H1 (cell line): ENCODE data around the gene ZBTB40. TPM values are rescaled to one million over a fixed set of nuclear protein-coding genes. Genes with fewer than 3 reads are reported as not detected.
A peak's percentile ranks its signal among the peaks of the same experiment; 100 is the strongest.

ENCODE experiments used
- CTCF ChIA-PET: fragments of 300-600 bp; sonication (Branson Sonifier 250); formaldehyde crosslinking; loops from one replicate; lab custom pipeline; 2021; ENCODE audit not compliant: partially characterized antibody; lab: Charles Lee
- POLR2A ChIA-PET: fragments of 300-600 bp; sonication (Branson Sonifier 250); formaldehyde crosslinking; loops from one replicate; lab custom pipeline; 2021; ENCODE audit warnings: inconsistent platforms; ENCODE audit not compliant: partially characterized antibody; lab: Charles Lee
- DNase-seq, 2 experiments: peaks; one replicate each; pipeline versions ENCODE4 v3.0.0 to v3.0.0-alpha.2; 2010 to 2022; ENCODE audit warnings: low spot score in 2 of 2, low read depth in 1 of 2, mixed read lengths in 1 of 2
- FAIRE-seq: peaks from 2 replicates; lab custom pipeline; 2011; peaks lifted over from hg19 to GRCh38; lab: Jason Lieb, UNC
- H2AFZ ChIP-seq: 2 replicates; pipeline ENCODE4 v1.8.1; 2012; ENCODE audit warnings: low read length, inconsistent platforms
- H2AK5ac ChIP-seq: 2 replicates; pipeline ENCODE4 v1.6.1; 2013; ENCODE audit warnings: low read depth, low read length
- H2BK120ac ChIP-seq: replicated peaks from 2 replicates; pipeline ENCODE3; 2013; ENCODE audit warnings: low read depth, low read length, inconsistent platforms
- H2BK12ac ChIP-seq: 2 replicates; pipeline ENCODE4 v1.6.1; 2013; ENCODE audit warnings: low read depth, low read length
- H2BK15ac ChIP-seq: 2 replicates; pipeline ENCODE4 v1.6.1; 2013; ENCODE audit warnings: low read length
- H2BK20ac ChIP-seq: 2 replicates; pipeline ENCODE4 v1.6.1; 2013; ENCODE audit warnings: low read length
- H2BK5ac ChIP-seq: 2 replicates; pipeline ENCODE4 v1.6.1; 2013; ENCODE audit warnings: low read depth, low read length
- H3K14ac ChIP-seq: 2 replicates; pipeline ENCODE4 v1.6.1; 2013; ENCODE audit warnings: inconsistent platforms; ENCODE audit not compliant: insufficient read length
- H3K18ac ChIP-seq: 2 replicates; pipeline ENCODE4 v1.6.1; 2013; ENCODE audit warnings: low read length; ENCODE audit errors: extremely low read depth
- H3K23ac ChIP-seq: 2 replicates; pipeline ENCODE4 v1.6.1; 2013; ENCODE audit warnings: inconsistent platforms; ENCODE audit not compliant: insufficient read length
- H3K23me2 ChIP-seq: 2 replicates; pipeline ENCODE4 v1.6.1; 2013; ENCODE audit warnings: low read depth, low read length
- H3K27ac ChIP-seq: 2 replicates; pipeline ENCODE4 v1.6.1; 2011; ENCODE audit warnings: low read depth, low read length, inconsistent platforms
- H3K27me3 ChIP-seq, 4 experiments: replicated peaks in 1 of 4; 1 replicate in 1 of 4; 2 replicates in 3 of 4; pipeline versions ENCODE4 v1.6.1 to v1.8.1; 2011 to 2013; ENCODE audit warnings: low read length in 3 of 4, mild to moderate bottlenecking in 3 of 4, inconsistent platforms in 2 of 4, mixed read lengths in 2 of 4, moderate library complexity in 1 of 4; ENCODE audit not compliant: control insufficient read depth in 3 of 4, insufficient read depth in 3 of 4; ENCODE audit errors: extremely low read depth in 1 of 4
- H3K36me3 ChIP-seq, 4 experiments: 2 replicates each; pipeline versions ENCODE4 v1.6.1 to v1.8.1; 2011 to 2013; ENCODE audit warnings: mild to moderate bottlenecking in 4 of 4, low read length in 3 of 4, moderate library complexity in 2 of 4, control low read depth in 1 of 4, inconsistent platforms in 1 of 4; ENCODE audit not compliant: insufficient read depth in 4 of 4, control insufficient read depth in 2 of 4
- H3K4ac ChIP-seq: replicated peaks from 2 replicates; pipeline ENCODE3; 2013; ENCODE audit warnings: low read length, low read depth, mixed read lengths, inconsistent platforms; ENCODE audit not compliant: insufficient read length
- H3K4me1 ChIP-seq, 4 experiments: replicated peaks in 1 of 4; 1 replicate in 1 of 4; 2 replicates in 3 of 4; pipeline versions ENCODE4 v1.6.1 to v1.8.1; 2011 to 2013; ENCODE audit warnings: low read length in 3 of 4, inconsistent platforms in 2 of 4, mixed read lengths in 1 of 4; ENCODE audit not compliant: insufficient read depth in 4 of 4, control insufficient read depth in 3 of 4
- H3K4me2 ChIP-seq, 2 experiments: 2 replicates each; pipeline versions ENCODE4 v1.6.1 to v1.8.1; 2011 to 2013; ENCODE audit warnings: low read depth in 2 of 2, low read length in 2 of 2, control low read depth in 1 of 2, inconsistent platforms in 1 of 2, mild to moderate bottlenecking in 1 of 2; ENCODE audit not compliant: insufficient read depth in 1 of 2
- H3K4me3 ChIP-seq, 4 experiments: fragments of 200-600, 300-600 bp in 1 of 4; sonication (generic), shearing (Covaris generic), sonication (Bioruptor Twin) in 1 of 4; 2 replicates each; pipeline versions ENCODE4 v1.5.1 to v1.8.1; 2011 to 2016; ENCODE audit warnings: low read length in 4 of 4, low read depth in 3 of 4, control low read depth in 2 of 4, inconsistent platforms in 2 of 4, mild to moderate bottlenecking in 2 of 4, mixed read lengths in 1 of 4, moderate library complexity in 1 of 4; ENCODE audit not compliant: insufficient read depth in 2 of 4; ENCODE audit errors: extremely low read depth in 1 of 4
- H3K56ac ChIP-seq: replicated peaks from 2 replicates; pipeline ENCODE3; 2013; ENCODE audit warnings: low read depth, mild to moderate bottlenecking, mixed read lengths, low read length, inconsistent platforms; ENCODE audit not compliant: insufficient read length
- H3K79me1 ChIP-seq: 2 replicates; pipeline ENCODE4 v1.6.1; 2013; ENCODE audit warnings: low read depth, low read length, control low read depth
- H3K79me2 ChIP-seq, 2 experiments: 2 replicates each; pipeline versions ENCODE4 v1.6.1 to v1.8.1; 2012 to 2013; ENCODE audit warnings: low read length in 2 of 2, mild to moderate bottlenecking in 2 of 2, inconsistent platforms in 1 of 2; ENCODE audit not compliant: insufficient read depth in 2 of 2, control insufficient read depth in 1 of 2
- H3K9ac ChIP-seq, 4 experiments: replicated peaks in 1 of 4; 1 replicate in 1 of 4; 2 replicates in 3 of 4; pipeline versions ENCODE4 v1.6.1 to v1.8.1; 2011 to 2013; ENCODE audit warnings: low read depth in 3 of 4, low read length in 3 of 4, control low read depth in 2 of 4, mild to moderate bottlenecking in 2 of 4, moderate library complexity in 2 of 4, inconsistent platforms in 1 of 4; ENCODE audit errors: extremely low read depth in 1 of 4
- H3K9me3 ChIP-seq, 2 experiments: 2 replicates each; pipeline versions ENCODE4 v1.6.1 to v1.8.1; 2012 to 2013; ENCODE audit warnings: mild to moderate bottlenecking in 2 of 2, moderate library complexity in 2 of 2, control low read depth in 1 of 2, inconsistent platforms in 1 of 2, low read depth in 1 of 2, low read length in 1 of 2, mixed read lengths in 1 of 2; ENCODE audit not compliant: insufficient read depth in 2 of 2
- H4K20me1 ChIP-seq, 2 experiments: replicated peaks in 1 of 2; 2 replicates each; pipeline versions ENCODE3 to v1.8.1; 2011 to 2013; ENCODE audit warnings: inconsistent platforms in 2 of 2, low read length in 2 of 2, mild to moderate bottlenecking in 1 of 2; ENCODE audit not compliant: insufficient read depth in 2 of 2, control insufficient read depth in 1 of 2
- H4K5ac ChIP-seq: 2 replicates; pipeline ENCODE4 v1.6.1; 2013; ENCODE audit warnings: low read length, low read depth, mixed read lengths, inconsistent platforms; ENCODE audit not compliant: insufficient read length
- H4K8ac ChIP-seq: 2 replicates; pipeline ENCODE4 v1.8.0; 2013; ENCODE audit warnings: mild to moderate bottlenecking, moderate library complexity, low read length, inconsistent platforms; ENCODE audit not compliant: insufficient read depth; ENCODE audit errors: extremely low read depth
- H4K91ac ChIP-seq: replicated peaks from 2 replicates; pipeline ENCODE3; 2013; ENCODE audit warnings: low read length, mixed read lengths, inconsistent platforms; ENCODE audit not compliant: insufficient read length
- CHD1 ChIP-seq: IDR thresholded peaks from 2 replicates; pipeline ENCODE4 v1.6.1; 2012; ENCODE audit warnings: low read depth, low read length, improper control_type of control experiment
- KDM1A ChIP-seq: fragments of 200-600, 300-600 bp; sonication (generic); IDR thresholded peaks from 2 replicates; pipeline ENCODE4 v1.7.1; 2016; ENCODE audit warnings: mild to moderate bottlenecking, low read length, borderline replicate concordance
- WGBS, 2 experiments: shearing (Covaris generic) in 1 of 2; methylation state at CpG; one replicate each; pipeline versions ENCODE4 v1.1.6 to v1.1.7; 2013 to 2015; ENCODE audit warnings: low lambda C conversion rate in 2 of 2, mixed read lengths in 2 of 2, inconsistent platforms in 1 of 2, low coverage in 1 of 2, missing lambda C conversion rate in 1 of 2; ENCODE audit not compliant: insufficient replicate concordance in 2 of 2, insufficient coverage in 1 of 2, insufficient read length in 1 of 2; ENCODE audit errors: extremely low coverage in 1 of 2, missing lambda C conversion rate in 1 of 2; 5-methylcytosine and 5-hydroxymethylcytosine counted together
- polyA plus RNA-seq, 7 experiments: library from polyadenylated mRNA; depleted of rRNA in 3 of 7; stranded (reverse) in 5 of 7; unstranded in 2 of 7; fragments of >200 nt in 5 of 7; fragments of 200-250 nt in 2 of 7; gene quantifications; 1 replicate in 5 of 7; 2 replicates in 1 of 7; 4 replicates in 1 of 7; pipeline versions ENCODE4 v1.2.1 to v1.2.3, GENCODE V29; 2011 to 2013; ENCODE audit warnings: missing spikeins in 2 of 7, mixed read lengths in 2 of 7
- total RNA-seq: library from RNA; stranded (reverse); fragmentation: NEBNext Ultra II Directional; extraction: Animal tissue kit (Norgen Biotek cat#: 25700); gene quantifications from 2 replicates; pipeline ENCODE4 v1.2.1, GENCODE V29; 2021

Gene ZBTB40
- total and polyA plus RNA-seq, 2 of the 8 experiments (the other 6 are each of a cell fraction or from before 2014, with no cell fraction given), result 3.1 to 19.3 TPM

DNA sequence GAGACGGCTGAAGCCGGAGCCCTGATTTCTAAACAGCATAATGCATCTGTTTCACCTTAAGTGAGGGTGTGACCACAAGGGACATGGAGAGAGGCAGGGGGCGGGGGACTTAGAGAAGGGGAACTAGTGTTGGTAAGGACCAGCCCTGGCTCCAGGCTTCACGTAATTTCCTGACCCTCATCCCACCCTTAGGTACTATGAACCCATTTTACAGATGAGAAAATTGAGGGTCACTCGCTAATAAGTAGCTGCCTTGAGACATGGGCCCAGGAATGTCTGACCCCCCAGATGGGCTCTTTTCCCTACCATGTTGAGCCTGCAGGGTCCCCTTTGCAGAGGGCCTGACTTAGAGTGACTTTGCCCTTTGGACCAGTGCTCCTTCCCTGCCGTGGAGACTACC, 116.3 kb downstream of the ZBTB40 start:
- H2BK5ac ChIP-seq, result no peak overlapping the region
- H2BK120ac ChIP-seq, result no peak overlapping the region
- no peak overlapping the region for H2BK15ac ChIP-seq
- no peak overlapping the region for H2AFZ ChIP-seq
- WGBS, 2 experiments, result 89% methylated on average over 6 of the region's 6 CpGs; no CpG with 5 or more reads in 1 of the 2 experiments
- ChIA-PET POLR2A (interaction anchor here (1.6 kb wide), 2 partner anchors 11 to 16 kb away, joined by 4 to 6 read pairs; no protein-coding TSS in a partner anchor), CTCF (interaction anchor here (0.6 to 2.4 kb wide), 7 partner anchors 9 to 84 kb away, joined by 3 to 12 read pairs (median 4); no protein-coding TSS in a partner anchor)
- H2BK12ac ChIP-seq, result no peak overlapping the region
- no peaks in the 10 kb centered on the region for H3K79me2 ChIP-seq
- no peak overlapping the region for H2AK5ac ChIP-seq
- H3K36me3 ChIP-seq, result no peaks in the 10 kb centered on the region; a peak in 1 of 8 replicates
- no peak overlapping the region for H4K91ac ChIP-seq
- peaks cover 11 to 17% (median 13%) of the 10 kb centered on the region in 4 experiments for H3K27me3 ChIP-seq
- no peak overlapping the region for H4K5ac ChIP-seq
- no peak overlapping the region for H3K23ac ChIP-seq
- no peak overlapping the region for H3K4me3 ChIP-seq
- H4K20me1 ChIP-seq, result peaks cover 0 to 2% of the 10 kb centered on the region in 2 experiments
- H3K79me1 ChIP-seq, result no peaks in the 10 kb centered on the region; the same call in 1 of the 2 replicates
- no peak overlapping the region for H3K4ac ChIP-seq
- no peak for FAIRE-seq
- H3K9ac ChIP-seq, result no peak overlapping the region
- no peak overlapping the region for H3K4me2 ChIP-seq
- DNase-seq, result no peak
- no peak overlapping the region for H3K18ac ChIP-seq
- H4K8ac ChIP-seq, result no peak overlapping the region
- peaks cover 2 to 26% (median 14%) of the 10 kb centered on the region in 4 experiments for H3K4me1 ChIP-seq
- H3K56ac ChIP-seq, result no peak overlapping the region
- no peaks in the 10 kb centered on the region for H3K9me3 ChIP-seq
- peaks cover 7% of the 10 kb centered on the region; the same call in 1 of the 2 replicates for H3K23me2 ChIP-seq
- no peak overlapping the region for H3K27ac ChIP-seq
- H2BK20ac ChIP-seq, result no peak overlapping the region
- peak; percentile 59; the same call in 1 of the 2 replicates for TF ChIP-seq KDM1A
- no peak for TF ChIP-seq CHD1
- H3K14ac ChIP-seq, result no peak overlapping the region
